HG02840 (cell line): ENCODE data around the gene HMOX1.
"Not testable (repeated sequence)": the region's sequence is repeated elsewhere in the genome, so short reads cannot be mapped to it uniquely, and the experiment has no call there.

Experiments used
- ATAC-seq: cut with Tn5 transposase; IDR thresholded peaks from one replicate; pipeline ENCODE4 v1.9.1; 2021; ENCODE audit warnings: mild to moderate bottlenecking, moderate library complexity, moderate number of reproducible peaks; ENCODE audit not compliant: unreplicated experiment, low FRiP score

Gene HMOX1

GRCh38 chr22:35349704-35350538, 31.0 kb upstream of the HMOX1 start:
- ATAC-seq = no peak

- peak; percentile 55 for ATAC-seq
Observed at GRCh38 chr22:35350539-35351503, 30.1 kb upstream of the HMOX1 start.

GRCh38 chr22:35352214-35353111, 28.4 kb upstream of the HMOX1 start:
- ATAC-seq = no peak

- no peak for ATAC-seq
Observed at GRCh38 chr22:35353318-35353717, 27.6 kb upstream of the HMOX1 start.

GRCh38 chr22:35354068-35354467, 26.8 kb upstream of the HMOX1 start:
- ATAC-seq = no peak

- ATAC-seq = no peak
Observed at GRCh38 chr22:35357883-35358621, 22.8 kb upstream of the HMOX1 start.

GRCh38 chr22:35359380-35360065, 21.4 kb upstream of the HMOX1 start:
- ATAC-seq = no peak

GRCh38 chr22:35361001-35361558, 19.8 kb upstream of the HMOX1 start:
- no peak for ATAC-seq

GRCh38 chr22:35363566-35364086, 17.3 kb upstream of the HMOX1 start:
- ATAC-seq = no peak

GRCh38 chr22:35364230-35364629, 16.7 kb upstream of the HMOX1 start:
- not testable (repeated sequence) for ATAC-seq

GRCh38 chr22:35367331-35367886, 13.5 kb upstream of the HMOX1 start:
- ATAC-seq = no peak

- ATAC-seq = no peak
Observed at GRCh38 chr22:35368386-35368785, 12.5 kb upstream of the HMOX1 start.

- ATAC-seq = no peak
Observed at GRCh38 chr22:35369996-35370395, 10.9 kb upstream of the HMOX1 start.

- ATAC-seq = no peak
Observed at GRCh38 chr22:35373781-35374180, 7.1 kb upstream of the HMOX1 start.

GRCh38 chr22:35375031-35375430, 5.9 kb upstream of the HMOX1 start:
- ATAC-seq = no peak

GRCh38 chr22:35375526-35375925, 5.4 kb upstream of the HMOX1 start:
- no peak for ATAC-seq

GRCh38 chr22:35376728-35377472, 4.0 kb upstream of the HMOX1 start:
- peak; percentile 62 for ATAC-seq
